Daoy (cell line): ENCODE measurements around the gene UVRAG. TPM values are rescaled to one million over a fixed set of nuclear protein-coding genes. Genes with fewer than 3 reads are reported as not detected.
"Not testable (repeated sequence)": the region's sequence is repeated elsewhere in the genome, so short reads cannot be mapped to it uniquely, and the experiment has no call there.

Experiments
- DNase-seq: peaks from one replicate; pipeline ENCODE4 v3.0.0-alpha.2; 2015; ENCODE audit warnings: low read depth
- total RNA-seq: library from RNA; depleted of rRNA; stranded (reverse); fragments of >200 nt; shearing (Covaris generic); gene quantifications from 2 replicates; pipeline ENCODE4 v1.2.3, GENCODE V29; 2014

The UVRAG gene
- total RNA-seq, 1 experiment from 2014 or later = 9.9 TPM

- no peak for DNase-seq
Measured at GRCh38 chr11:75913984-75914383, 99.0 kb downstream of the UVRAG start.

- DNase-seq = no peak
Measured at GRCh38 chr11:75916882-75917281, 101.9 kb downstream of the UVRAG start.

- DNase-seq = no peak
Measured at GRCh38 chr11:75918331-75918730, 103.3 kb downstream of the UVRAG start.

GRCh38 chr11:75919525-75919924, 104.5 kb downstream of the UVRAG start:
- DNase-seq = no peak

GRCh38 chr11:75920848-75921247, 105.8 kb downstream of the UVRAG start:
- DNase-seq = no peak

- no peak for DNase-seq
Measured at GRCh38 chr11:75921808-75922207, 106.8 kb downstream of the UVRAG start.

GRCh38 chr11:75924966-75925784, 110.2 kb downstream of the UVRAG start:
- peak; percentile 20 for DNase-seq

- peak; percentile 6 for DNase-seq
Measured at GRCh38 chr11:75925785-75926164, 110.8 kb downstream of the UVRAG start.

- DNase-seq = no peak
Measured at GRCh38 chr11:75929706-75930105, 114.7 kb downstream of the UVRAG start.

GRCh38 chr11:75930534-75930933, 115.5 kb downstream of the UVRAG start:
- no peak for DNase-seq

- DNase-seq = peak; percentile 17
Measured at GRCh38 chr11:75931124-75931523, 116.1 kb downstream of the UVRAG start.

GRCh38 chr11:75933736-75934135, 118.7 kb downstream of the UVRAG start:
- DNase-seq = not testable (repeated sequence)

GRCh38 chr11:75934851-75935250, 119.8 kb downstream of the UVRAG start:
- DNase-seq = no peak

GRCh38 chr11:75938543-75938942, 123.5 kb downstream of the UVRAG start:
- DNase-seq = peak; percentile 7

GRCh38 chr11:75939516-75939915, 124.5 kb downstream of the UVRAG start:
- no peak for DNase-seq

- DNase-seq = no peak
Measured at GRCh38 chr11:75939992-75940391, 125.0 kb downstream of the UVRAG start.

- no peak for DNase-seq
Measured at GRCh38 chr11:75940911-75941310, 125.9 kb downstream of the UVRAG start.

- DNase-seq = no peak
Measured at GRCh38 chr11:75944515-75944914, 129.5 kb downstream of the UVRAG start.

GRCh38 chr11:75945446-75945845, 130.4 kb downstream of the UVRAG start:
- no peak for DNase-seq

GRCh38 chr11:75945947-75946346, 130.9 kb downstream of the UVRAG start:
- DNase-seq = no peak

GRCh38 chr11:75946531-75947530, 131.8 kb downstream of the UVRAG start:
- peak; percentile 83 for DNase-seq

GRCh38 chr11:75949023-75949672, 134.1 kb downstream of the UVRAG start:
- DNase-seq = peak; percentile 4
